Stimulated activated naive B cell treated with anti-CD40 and anti-IgM and Interleukin-4, amounts not matched to agents 10 μg/mL and 1 μg/mL and 100 μg/mL, for 72 hours (primary cell): ENCODE results near the gene SIL1.
"Not testable (repeated sequence)": the region's sequence is repeated elsewhere in the genome, so short reads cannot be mapped to it uniquely, and the experiment has no call there.

Experiments used
- ATAC-seq, 2 donors: fragments of 150-1000 bp; cut with Tn5 transposase; replicated peaks; 2 replicates each; pipeline ENCODE4 v1.10.0; 2021; ENCODE audit warnings: moderate library complexity in 1 of 2
- DNase-seq: peaks from one replicate; pipeline ENCODE4 v3.0.0; 2021
- H3K27ac Mint-ChIP-seq: one replicate; pipeline ENCODE4 v1.8.0; 2022; ENCODE audit warnings: mild to moderate bottlenecking, mixed read lengths
- H3K27me3 Mint-ChIP-seq, 2 donors: one replicate each; pipeline ENCODE4 v1.8.0; 2022; ENCODE audit warnings: mixed read lengths in 2 of 2
- H3K36me3 Mint-ChIP-seq, 2 donors: one replicate each; pipeline ENCODE4 v1.8.0; 2022; ENCODE audit warnings: mixed read lengths in 2 of 2, mild to moderate bottlenecking in 1 of 2
- H3K4me1 Mint-ChIP-seq, 2 donors: one replicate each; pipeline ENCODE4 v1.8.0; 2022; ENCODE audit warnings: mixed read lengths in 2 of 2, mild to moderate bottlenecking in 1 of 2
- H3K4me3 Mint-ChIP-seq, 2 donors: one replicate each; pipeline ENCODE4 v1.8.0; 2022; ENCODE audit warnings: mild to moderate bottlenecking in 2 of 2, mixed read lengths in 2 of 2, moderate library complexity in 1 of 2
- H3K9me3 Mint-ChIP-seq, 2 donors: one replicate each; pipeline ENCODE4 v1.8.0; 2022; ENCODE audit warnings: mixed read lengths in 2 of 2, mild to moderate bottlenecking in 1 of 2

Gene SIL1

DNA sequence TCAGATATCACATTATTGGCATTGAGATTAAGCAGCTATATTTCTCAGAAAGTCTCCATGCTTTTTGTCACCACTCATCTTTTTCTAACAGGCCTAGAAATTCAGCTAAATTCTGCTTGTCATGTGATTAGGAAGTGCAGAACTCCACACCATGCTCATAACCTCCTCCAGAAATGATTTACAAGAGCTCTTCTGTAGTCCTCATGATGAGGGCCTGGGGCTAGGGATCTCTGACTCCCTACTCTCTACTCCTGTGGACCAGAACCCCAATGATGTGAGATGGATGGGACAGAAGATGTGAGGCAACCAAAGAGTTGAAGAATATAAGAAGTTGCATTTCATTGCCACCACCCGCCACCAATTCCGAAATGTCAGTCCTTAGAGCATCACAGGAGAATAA is 16.5 kb upstream of the SIL1 start:
- Mint-ChIP-seq H3K27ac (peak overlapping the region; percentile 6), H3K9me3 (no peaks in the 10 kb centered on the region), H3K4me1 (no peaks in the 10 kb centered on the region), H3K27me3 (peaks cover 0 to 4% of the 10 kb centered on the region in 2 donors), H3K36me3 (no peaks in the 10 kb centered on the region), H3K4me3 (no peak overlapping the region)
- ATAC-seq (no peak), DNase-seq (no peak)

DNA sequence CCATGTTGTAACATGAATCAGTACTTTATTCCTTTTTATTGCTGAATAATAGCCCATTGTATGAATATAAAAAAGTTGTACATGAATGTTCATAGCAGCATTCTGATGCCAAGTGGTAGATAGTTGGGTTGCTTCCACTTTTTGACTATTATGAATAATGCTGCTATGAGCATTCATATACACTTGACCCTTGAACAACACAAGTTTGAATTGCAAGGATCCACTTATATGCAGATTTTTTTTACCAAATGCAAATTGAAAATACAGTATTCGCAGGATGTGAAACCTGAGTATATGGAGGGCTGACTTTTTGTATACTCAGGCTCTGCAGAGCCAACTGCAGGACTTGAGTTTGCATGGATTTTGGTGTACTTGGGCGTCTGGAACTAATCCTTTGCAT is 14.7 kb upstream of the SIL1 start:
- DNase-seq = no peak
- Mint-ChIP-seq H3K4me1 (no peaks in the 10 kb centered on the region), H3K36me3 (no peaks in the 10 kb centered on the region), H3K27ac (no peak overlapping the region), H3K4me3 (no peak overlapping the region), H3K27me3 (peaks cover 0 to 4% of the 10 kb centered on the region in 2 donors), H3K9me3 (no peaks in the 10 kb centered on the region)
- ATAC-seq = no peak

DNA sequence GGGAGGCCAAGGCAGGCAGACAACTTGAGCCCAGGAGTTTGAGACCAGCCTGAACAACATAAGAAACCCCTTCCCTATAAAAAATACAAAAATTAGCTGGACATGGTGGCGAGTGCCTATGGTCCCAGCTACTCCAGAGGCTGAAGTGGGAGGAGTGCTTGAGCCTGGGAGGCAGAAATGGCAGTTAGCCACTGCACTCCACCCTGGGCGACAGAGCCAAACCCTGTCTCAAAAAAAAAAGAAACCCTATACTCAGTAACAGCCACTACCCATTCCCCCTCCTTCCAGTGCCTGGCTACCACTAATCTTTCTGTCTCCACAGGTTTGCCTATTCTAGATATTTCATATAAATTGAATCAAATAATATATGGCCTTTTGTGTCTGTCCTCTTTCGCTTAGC is 14.3 kb upstream of the SIL1 start:
- no peak overlapping the region for H3K4me3 Mint-ChIP-seq
- H3K9me3 Mint-ChIP-seq = no peaks in the 10 kb centered on the region
- peaks cover 0 to 4% of the 10 kb centered on the region in 2 donors for H3K27me3 Mint-ChIP-seq
- no peaks in the 10 kb centered on the region for H3K4me1 Mint-ChIP-seq
- DNase-seq (no peak), ATAC-seq (no peak)
- no peaks in the 10 kb centered on the region for H3K36me3 Mint-ChIP-seq
- H3K27ac Mint-ChIP-seq = no peak overlapping the region

DNA sequence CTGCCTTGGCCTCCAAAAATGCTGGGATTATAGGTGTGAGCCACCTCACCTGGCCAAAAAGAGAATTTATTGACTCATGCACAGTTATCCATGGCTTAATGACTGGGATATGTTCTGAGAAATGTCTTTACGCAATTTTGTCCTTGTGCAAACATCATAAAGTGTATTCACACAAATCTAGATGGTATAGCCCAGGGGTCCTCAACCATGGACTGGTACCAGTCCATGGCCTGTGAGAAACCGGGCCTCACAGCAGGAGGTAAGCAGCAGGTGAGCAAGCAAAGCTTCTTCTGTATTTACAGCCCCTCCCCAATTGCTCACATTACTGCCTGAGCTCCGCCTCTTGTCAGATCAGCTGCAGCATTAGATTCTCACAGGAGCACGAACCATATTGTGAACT is 12.4 kb upstream of the SIL1 start:
- no peak overlapping the region for H3K27ac Mint-ChIP-seq
- ATAC-seq (no peak), DNase-seq (no peak)
- no peak overlapping the region for H3K4me3 Mint-ChIP-seq
- no peaks in the 10 kb centered on the region for H3K4me1 Mint-ChIP-seq
- peaks cover 0 to 4% of the 10 kb centered on the region in 2 donors for H3K27me3 Mint-ChIP-seq
- H3K36me3 Mint-ChIP-seq = no peaks in the 10 kb centered on the region
- no peaks in the 10 kb centered on the region for H3K9me3 Mint-ChIP-seq

DNA sequence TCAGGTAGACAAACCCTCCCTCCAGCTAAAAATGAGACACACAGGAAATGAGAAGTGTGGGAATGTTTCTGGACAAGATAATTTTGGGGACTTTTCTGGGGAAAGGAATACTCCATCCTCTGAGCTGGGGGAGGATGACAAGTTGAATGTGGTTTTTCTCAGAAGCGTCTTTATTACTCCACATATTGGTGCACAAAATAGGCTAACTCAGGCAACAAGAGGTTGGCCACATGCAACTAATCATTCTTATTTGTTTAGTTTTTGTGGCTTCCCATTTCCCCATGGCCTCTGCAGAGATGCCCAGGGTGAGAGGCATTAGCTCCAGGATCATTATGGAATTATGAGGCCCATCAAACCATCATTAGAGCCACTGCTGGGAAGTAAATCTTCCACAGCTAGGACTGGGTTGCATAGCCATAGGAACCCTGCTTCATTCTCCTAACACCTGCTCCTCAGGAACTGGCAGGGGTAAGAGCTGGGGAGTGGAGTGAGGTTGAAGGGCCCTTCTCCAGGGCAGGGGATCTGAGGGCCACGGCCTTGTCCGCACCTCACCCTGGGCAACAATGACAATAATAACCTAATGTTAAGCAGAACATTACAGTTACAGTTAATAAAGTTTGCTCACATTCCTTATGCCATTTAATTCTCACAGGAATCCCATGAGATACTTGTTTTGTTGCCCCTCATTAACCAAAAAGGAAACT is 9.3 kb upstream of the SIL1 start:
- Mint-ChIP-seq H3K27me3 (no peaks in the 10 kb centered on the region), H3K27ac (no peak overlapping the region), H3K4me3 (no peak overlapping the region), H3K4me1 (peaks cover 0 to 4% of the 10 kb centered on the region in 2 donors), H3K36me3 (no peaks in the 10 kb centered on the region), H3K9me3 (no peaks in the 10 kb centered on the region)
- no peak for DNase-seq
- no peak for ATAC-seq

DNA sequence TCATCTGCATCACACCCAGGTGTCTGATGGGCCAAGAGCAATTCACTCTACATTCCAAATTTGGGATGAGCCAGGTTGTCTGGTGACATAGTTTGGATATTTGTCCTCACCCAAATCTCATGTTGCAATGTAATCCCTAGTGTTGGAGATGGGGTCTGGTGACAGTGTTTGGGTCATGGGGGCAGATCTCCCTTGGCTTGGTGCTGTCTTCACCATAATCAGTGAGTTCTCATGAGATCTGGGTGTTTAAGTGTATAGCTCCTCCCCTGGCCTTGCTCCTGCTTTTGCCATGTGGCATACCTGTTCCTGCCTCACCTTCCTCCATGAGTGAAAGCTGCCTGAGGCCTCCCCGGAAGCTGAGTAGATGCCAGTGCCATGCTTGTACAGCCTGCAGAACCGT is 7.4 kb upstream of the SIL1 start:
- no peak for DNase-seq
- Mint-ChIP-seq H3K4me1 (peaks cover 0 to 4% of the 10 kb centered on the region in 2 donors), H3K27me3 (peaks cover 4 to 5% of the 10 kb centered on the region in 2 donors), H3K27ac (no peak overlapping the region), H3K4me3 (no peak overlapping the region), H3K9me3 (no peaks in the 10 kb centered on the region), H3K36me3 (no peaks in the 10 kb centered on the region)
- ATAC-seq = no peak

DNA sequence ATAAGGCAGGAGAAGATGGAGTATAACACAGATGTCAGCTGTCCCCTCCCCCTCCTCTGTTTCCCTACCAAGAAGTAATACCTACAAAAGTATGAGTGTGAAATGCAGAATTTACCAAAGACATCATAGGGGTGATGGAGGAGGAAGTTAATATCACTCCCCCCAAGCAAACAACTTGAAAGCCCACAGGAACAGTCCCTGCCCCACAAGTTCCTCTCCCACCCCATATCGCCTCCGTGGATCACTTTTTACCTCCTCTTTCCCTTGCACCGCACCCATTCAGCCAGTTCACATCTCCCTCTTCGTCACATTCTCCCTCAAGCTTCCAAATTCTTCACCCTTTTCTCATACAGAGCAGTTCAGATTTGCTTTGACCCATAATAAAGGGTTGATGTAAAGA is 7.0 kb upstream of the SIL1 start:
- Mint-ChIP-seq H3K4me3 (no peak overlapping the region), H3K4me1 (peaks cover 0 to 4% of the 10 kb centered on the region in 2 donors), H3K27me3 (peaks cover 4 to 5% of the 10 kb centered on the region in 2 donors), H3K9me3 (no peaks in the 10 kb centered on the region), H3K36me3 (no peaks in the 10 kb centered on the region), H3K27ac (no peak overlapping the region)
- DNase-seq (no peak), ATAC-seq (no peak)

DNA sequence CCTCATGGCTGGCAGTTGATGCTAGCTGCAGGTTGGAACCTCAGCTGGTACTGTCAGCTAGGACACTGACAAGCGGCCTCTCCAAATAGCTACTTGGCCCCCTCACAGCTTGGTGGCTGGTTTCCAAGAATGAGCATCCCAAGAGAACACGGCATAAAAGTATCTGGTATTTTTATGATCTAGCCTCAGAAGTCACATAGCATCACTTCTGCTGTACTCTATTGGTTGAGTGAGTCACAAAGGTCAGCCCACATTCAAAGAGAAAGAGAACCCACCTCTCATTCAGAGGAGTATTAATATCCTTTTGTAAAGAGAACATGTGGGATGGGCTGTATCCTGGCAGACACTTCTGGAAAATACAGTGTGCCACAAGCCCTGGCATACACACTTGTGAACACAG is 6.0 kb upstream of the SIL1 start:
- H3K9me3 Mint-ChIP-seq = no peaks in the 10 kb centered on the region
- peaks cover 4 to 5% of the 10 kb centered on the region in 2 donors for H3K27me3 Mint-ChIP-seq
- H3K36me3 Mint-ChIP-seq = no peaks in the 10 kb centered on the region
- no peak for DNase-seq
- H3K27ac Mint-ChIP-seq = no peak overlapping the region
- H3K4me1 Mint-ChIP-seq = peaks cover 0 to 5% of the 10 kb centered on the region in 2 donors
- ATAC-seq = no peak
- H3K4me3 Mint-ChIP-seq = no peak overlapping the region

DNA sequence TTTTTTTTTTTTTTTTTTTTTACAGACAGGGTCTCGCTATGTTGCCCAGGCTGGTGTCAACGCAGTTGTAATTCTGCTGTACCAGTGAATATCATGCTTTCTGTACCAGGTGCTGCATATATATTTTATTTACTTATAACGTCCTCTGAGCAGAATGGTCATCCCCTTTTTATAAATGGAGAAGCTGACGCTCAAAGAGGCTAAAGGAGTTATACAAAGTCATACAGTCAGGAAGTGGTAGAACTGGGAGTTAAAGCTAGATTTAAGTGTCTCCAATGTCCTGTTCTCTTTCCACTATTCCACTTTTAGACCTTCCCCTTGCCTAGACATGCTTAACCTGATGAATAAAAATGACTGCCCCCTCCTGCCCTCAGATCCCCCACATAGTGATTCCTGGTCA is 1.2 kb upstream of the SIL1 start:
- H3K4me3 Mint-ChIP-seq = no peak overlapping the region
- peaks cover 14 to 25% of the 10 kb centered on the region in 2 donors for H3K4me1 Mint-ChIP-seq
- H3K27me3 Mint-ChIP-seq = peaks cover 4 to 5% of the 10 kb centered on the region in 2 donors
- no peak overlapping the region for H3K27ac Mint-ChIP-seq
- H3K9me3 Mint-ChIP-seq = no peaks in the 10 kb centered on the region
- ATAC-seq = no peak
- peaks cover 17 to 20% of the 10 kb centered on the region in 2 donors for H3K36me3 Mint-ChIP-seq
- no peak for DNase-seq

DNA sequence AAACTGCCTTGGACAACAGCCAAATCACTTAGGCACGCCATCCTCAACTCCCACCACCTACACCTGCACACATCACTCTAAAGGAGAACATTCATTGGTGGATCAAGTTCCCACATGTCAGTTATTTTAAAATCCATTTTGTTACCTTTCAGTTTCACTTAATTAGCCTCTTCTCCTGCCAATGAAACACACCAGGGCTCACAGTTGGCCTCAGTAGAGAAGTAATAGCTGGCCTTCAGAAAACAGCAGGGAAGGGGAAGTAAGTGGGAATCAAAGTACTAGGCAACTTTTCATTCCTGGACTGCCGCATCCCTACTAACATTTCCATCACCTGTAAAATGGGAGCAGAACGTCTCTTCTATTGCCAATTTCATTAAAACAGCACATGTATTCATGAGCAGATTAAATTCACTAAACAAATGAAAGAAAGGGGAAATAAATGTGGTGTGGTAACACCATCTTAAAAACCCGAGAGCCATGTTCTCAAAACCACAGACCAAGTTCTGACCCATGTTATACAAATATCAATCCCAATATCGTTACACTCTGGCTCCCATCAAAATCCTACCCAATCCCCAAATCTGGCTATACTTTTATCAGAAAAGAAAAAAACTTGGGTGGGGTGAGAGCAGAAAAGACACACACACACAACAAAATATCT is 1.7 kb downstream of the SIL1 start:
- H3K4me3 Mint-ChIP-seq = peak overlapping the region; percentile 94 to 96
- ATAC-seq = no peak
- H3K4me1 Mint-ChIP-seq = peaks cover 21 to 38% of the 10 kb centered on the region in 2 donors
- no peaks in the 10 kb centered on the region for H3K9me3 Mint-ChIP-seq
- DNase-seq = no peak
- no peaks in the 10 kb centered on the region for H3K27me3 Mint-ChIP-seq
- peak overlapping the region; percentile 49 for H3K27ac Mint-ChIP-seq
- H3K36me3 Mint-ChIP-seq = peaks cover 31 to 36% of the 10 kb centered on the region in 2 donors

DNA sequence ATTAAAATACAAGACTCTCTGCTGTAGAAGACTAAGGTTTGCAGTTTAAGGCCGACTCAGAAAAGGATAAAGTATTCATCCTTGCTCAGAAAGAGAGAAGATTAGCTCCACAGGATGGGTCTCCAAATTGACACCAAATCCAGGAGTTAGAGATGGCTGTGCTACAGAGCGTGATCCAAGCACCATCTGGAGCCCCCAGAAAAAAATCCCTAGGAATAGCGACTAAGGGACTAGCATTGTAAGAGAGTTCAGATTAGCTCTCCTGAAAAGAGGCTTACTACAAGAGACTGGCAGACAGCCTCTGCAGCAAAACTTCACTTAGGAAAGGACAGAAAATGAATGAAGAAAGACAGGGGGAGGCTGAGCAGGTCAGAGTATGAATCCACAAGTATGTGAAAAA is 3.7 kb downstream of the SIL1 start:
- Mint-ChIP-seq H3K27ac (no peak overlapping the region), H3K36me3 (peaks cover 31 to 42% of the 10 kb centered on the region in 2 donors), H3K4me1 (peaks cover 21 to 38% of the 10 kb centered on the region in 2 donors), H3K27me3 (no peaks in the 10 kb centered on the region), H3K4me3 (no peak overlapping the region), H3K9me3 (no peaks in the 10 kb centered on the region)
- no peak for ATAC-seq
- DNase-seq = no peak

DNA sequence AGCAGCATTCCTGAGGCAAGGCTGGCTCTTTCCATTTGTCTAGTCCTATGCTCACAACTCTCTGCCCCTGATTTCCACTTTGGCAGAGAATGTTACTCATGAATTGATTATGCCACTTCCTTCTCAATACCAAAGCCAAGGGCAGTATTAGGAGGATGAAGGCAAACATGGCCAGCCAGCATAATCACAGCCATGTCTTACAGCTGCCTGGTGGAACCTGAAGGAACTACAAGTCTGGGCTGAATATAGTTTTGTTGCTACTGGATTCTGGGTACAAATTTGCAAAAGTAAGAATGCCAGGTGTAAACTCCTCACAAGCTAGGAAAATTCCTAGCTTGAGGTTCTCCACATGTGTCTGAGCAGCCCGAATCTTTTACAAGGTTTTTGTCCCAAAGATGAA is 4.2 kb downstream of the SIL1 start:
- Mint-ChIP-seq H3K27me3 (no peaks in the 10 kb centered on the region), H3K36me3 (peaks cover 31 to 42% of the 10 kb centered on the region in 2 donors), H3K4me3 (no peak overlapping the region), H3K27ac (no peak overlapping the region), H3K9me3 (no peaks in the 10 kb centered on the region), H3K4me1 (peaks cover 21 to 38% of the 10 kb centered on the region in 2 donors)
- ATAC-seq (no peak), DNase-seq (no peak)

DNA sequence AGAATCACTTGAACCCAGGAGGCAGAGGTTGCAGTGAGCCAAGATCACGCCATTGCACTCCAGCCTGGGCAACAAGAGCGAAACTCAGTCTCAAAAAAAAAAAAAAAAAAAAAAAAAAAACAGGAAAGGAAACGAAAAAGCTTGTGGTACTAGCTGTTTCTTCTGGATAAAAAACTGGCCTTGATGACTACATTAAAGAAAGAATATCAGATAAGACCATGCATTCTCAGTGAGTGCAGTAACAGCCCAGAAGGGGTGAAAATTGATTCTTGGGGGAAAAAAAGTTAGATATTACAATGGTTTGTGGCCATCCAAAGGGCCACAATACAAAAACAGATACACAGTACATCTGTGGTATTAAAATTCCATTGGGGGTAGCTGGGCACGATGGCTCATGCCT is 5.3 kb downstream of the SIL1 start:
- H3K27ac Mint-ChIP-seq, DNase-seq, H3K4me3 Mint-ChIP-seq, ATAC-seq, H3K27me3 Mint-ChIP-seq, H3K9me3 Mint-ChIP-seq: not testable (repeated sequence)
- Mint-ChIP-seq H3K36me3 (peaks cover 32 to 46% of the 10 kb centered on the region in 2 donors), H3K4me1 (peaks cover 21 to 33% of the 10 kb centered on the region in 2 donors)

DNA sequence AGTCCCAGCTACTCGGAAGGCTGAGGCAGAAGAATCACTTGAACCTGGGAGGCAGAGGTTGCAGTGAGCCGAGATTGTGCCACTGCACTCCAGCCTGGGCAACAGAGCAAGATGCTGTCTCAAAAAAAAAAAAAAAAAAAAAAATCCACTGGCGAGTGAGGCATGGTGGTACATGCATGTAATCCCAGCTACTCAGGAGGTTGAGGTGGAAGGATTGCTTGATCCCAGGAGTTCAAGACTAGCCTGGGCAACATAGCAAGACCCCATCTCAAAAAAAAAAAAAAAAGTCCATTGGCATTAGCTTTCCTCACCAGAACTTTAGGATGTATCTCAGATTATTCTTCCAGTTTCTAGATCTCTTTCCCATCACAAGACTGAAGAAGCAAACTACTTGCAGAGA is 6.2 kb downstream of the SIL1 start:
- not testable (repeated sequence) for ATAC-seq, H3K4me3 Mint-ChIP-seq, DNase-seq, H3K27ac Mint-ChIP-seq, H3K9me3 Mint-ChIP-seq, H3K27me3 Mint-ChIP-seq
- Mint-ChIP-seq H3K4me1 (peaks cover 22 to 24% of the 10 kb centered on the region in 2 donors), H3K36me3 (peaks cover 37 to 49% of the 10 kb centered on the region in 2 donors)

DNA sequence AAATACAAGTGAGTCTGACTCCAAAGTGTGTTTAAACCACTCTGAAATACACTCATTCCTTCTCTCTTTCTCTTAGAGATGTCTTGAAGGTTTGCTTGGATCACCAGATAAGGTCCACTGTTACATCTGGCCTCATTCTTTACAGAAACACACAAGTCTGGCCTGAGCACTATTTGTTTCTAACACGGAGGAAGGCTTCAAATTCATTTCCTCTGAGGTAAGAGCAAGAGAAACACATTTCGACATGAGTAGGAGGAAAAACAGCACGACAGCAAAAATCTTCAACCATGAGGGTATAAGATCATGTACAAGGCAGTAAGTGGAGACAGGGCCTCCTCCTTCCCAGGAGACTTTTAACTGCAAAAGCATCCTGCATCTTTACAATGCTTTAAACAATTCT is 8.0 kb downstream of the SIL1 start:
- peak overlapping the region; percentile 52 for H3K27ac Mint-ChIP-seq

More for the DNA sequence above, 8.0 kb downstream of the SIL1 start:
- DNase-seq (no peak), ATAC-seq (no peak)
- H3K9me3 Mint-ChIP-seq = no peaks in the 10 kb centered on the region
- H3K36me3 Mint-ChIP-seq = peaks cover 37 to 49% of the 10 kb centered on the region in 2 donors
- H3K4me1 Mint-ChIP-seq = peaks cover 27 to 31% of the 10 kb centered on the region in 2 donors
- H3K27me3 Mint-ChIP-seq = no peaks in the 10 kb centered on the region
- no peak overlapping the region for H3K4me3 Mint-ChIP-seq
